HG02759 (cell line): ENCODE measurements around the gene RFLNA.
"Not testable (repeated sequence)": the region's sequence is repeated elsewhere in the genome, so short reads cannot be mapped to it uniquely, and the experiment has no call there.

Source experiments
- ATAC-seq: cut with Tn5 transposase; IDR thresholded peaks from one replicate; pipeline ENCODE4 v1.9.1; 2021; ENCODE audit warnings: mild to moderate bottlenecking, moderate library complexity; ENCODE audit not compliant: unreplicated experiment

Gene RFLNA

GRCh38 chr12:124281309-124281708 lies 13.6 kb upstream of the RFLNA start:
- ATAC-seq, result no peak

GRCh38 chr12:124282287-124282686 lies 12.6 kb upstream of the RFLNA start:
- no peak for ATAC-seq

GRCh38 chr12:124283326-124283725 lies 11.6 kb upstream of the RFLNA start:
- no peak for ATAC-seq

- no peak for ATAC-seq
Measured at GRCh38 chr12:124284368-124284767, 10.5 kb upstream of the RFLNA start.

- no peak for ATAC-seq
Measured at GRCh38 chr12:124286414-124286813, 8.5 kb upstream of the RFLNA start.

- no peak for ATAC-seq
Measured at GRCh38 chr12:124286971-124287370, 7.9 kb upstream of the RFLNA start.

- ATAC-seq, result no peak
Measured at GRCh38 chr12:124289634-124290600, 5.0 kb upstream of the RFLNA start.

GRCh38 chr12:124292385-124292784 lies 2.5 kb upstream of the RFLNA start:
- no peak for ATAC-seq

- ATAC-seq, result no peak
Measured at GRCh38 chr12:124293286-124294003, 1.4 kb upstream of the RFLNA start.

- ATAC-seq, result no peak
Measured at GRCh38 chr12:124295431-124296058, 652 bp downstream of the RFLNA start.

GRCh38 chr12:124296295-124296915 lies 1.5 kb downstream of the RFLNA start:
- no peak for ATAC-seq

GRCh38 chr12:124296916-124297351 lies 2.0 kb downstream of the RFLNA start:
- ATAC-seq, result no peak

GRCh38 chr12:124297389-124297788 lies 2.5 kb downstream of the RFLNA start:
- no peak for ATAC-seq

- ATAC-seq, result no peak
Measured at GRCh38 chr12:124297856-124298255, 3.0 kb downstream of the RFLNA start.

GRCh38 chr12:124298685-124299410 lies 4.0 kb downstream of the RFLNA start:
- no peak for ATAC-seq

- ATAC-seq, result no peak
Measured at GRCh38 chr12:124299628-124300388, 4.9 kb downstream of the RFLNA start.

GRCh38 chr12:124300657-124301056 lies 5.8 kb downstream of the RFLNA start:
- ATAC-seq, result not testable (repeated sequence)

GRCh38 chr12:124301084-124301654 lies 6.3 kb downstream of the RFLNA start:
- no peak for ATAC-seq

- no peak for ATAC-seq
Measured at GRCh38 chr12:124302241-124302806, 7.4 kb downstream of the RFLNA start.
